GM12865 (cell line): Measurements from ENCODE around the gene ABHD16A.

Source experiments
- DNase-seq: peaks from one replicate; pipeline ENCODE4 v3.0.0; 2010; ENCODE audit warnings: low read depth
- H3K4me3 ChIP-seq: 2 replicates; pipeline ENCODE4 v1.5.1; 2011; ENCODE audit warnings: mild to moderate bottlenecking, low read depth, low read length, control low read depth
- CTCF ChIP-seq: IDR thresholded peaks from 2 replicates; pipeline ENCODE4 v1.5.1; 2011; ENCODE audit warnings: low read length, control low read depth, low read depth, inconsistent platforms; ENCODE audit not compliant: insufficient read depth; ENCODE audit errors: missing control alignments

Gene ABHD16A

DNA sequence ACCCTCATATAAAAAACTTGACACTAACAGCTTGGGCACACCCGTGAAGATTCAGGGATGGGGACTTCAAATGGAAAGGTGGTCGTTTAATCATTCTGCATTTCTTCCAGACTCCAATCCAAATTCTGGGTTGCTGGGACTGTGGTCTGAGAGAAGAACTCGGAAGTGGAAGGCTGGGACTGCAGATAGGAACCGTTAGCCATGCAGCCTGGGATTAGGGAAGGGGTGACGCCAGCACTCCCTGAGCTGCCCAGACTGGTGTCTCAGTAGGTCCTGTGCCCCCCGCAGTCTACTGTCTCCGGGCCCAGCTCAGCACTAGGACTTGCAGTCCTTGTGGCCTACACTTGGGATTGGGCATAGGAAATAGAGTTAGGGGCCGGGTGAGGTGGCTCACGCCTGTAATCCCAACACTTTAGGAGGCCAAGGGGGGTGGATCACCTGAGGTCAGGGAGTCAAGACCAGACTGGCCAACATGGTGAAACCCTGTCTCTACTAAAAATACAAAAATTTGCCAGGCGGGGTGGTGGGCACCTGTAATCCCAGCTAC lies 33.7 kb upstream of the ABHD16A start:
- H3K4me3 ChIP-seq, result peak overlapping the region; percentile 97
- TF ChIP-seq CTCF, result no peak
- DNase-seq, result no peak

DNA sequence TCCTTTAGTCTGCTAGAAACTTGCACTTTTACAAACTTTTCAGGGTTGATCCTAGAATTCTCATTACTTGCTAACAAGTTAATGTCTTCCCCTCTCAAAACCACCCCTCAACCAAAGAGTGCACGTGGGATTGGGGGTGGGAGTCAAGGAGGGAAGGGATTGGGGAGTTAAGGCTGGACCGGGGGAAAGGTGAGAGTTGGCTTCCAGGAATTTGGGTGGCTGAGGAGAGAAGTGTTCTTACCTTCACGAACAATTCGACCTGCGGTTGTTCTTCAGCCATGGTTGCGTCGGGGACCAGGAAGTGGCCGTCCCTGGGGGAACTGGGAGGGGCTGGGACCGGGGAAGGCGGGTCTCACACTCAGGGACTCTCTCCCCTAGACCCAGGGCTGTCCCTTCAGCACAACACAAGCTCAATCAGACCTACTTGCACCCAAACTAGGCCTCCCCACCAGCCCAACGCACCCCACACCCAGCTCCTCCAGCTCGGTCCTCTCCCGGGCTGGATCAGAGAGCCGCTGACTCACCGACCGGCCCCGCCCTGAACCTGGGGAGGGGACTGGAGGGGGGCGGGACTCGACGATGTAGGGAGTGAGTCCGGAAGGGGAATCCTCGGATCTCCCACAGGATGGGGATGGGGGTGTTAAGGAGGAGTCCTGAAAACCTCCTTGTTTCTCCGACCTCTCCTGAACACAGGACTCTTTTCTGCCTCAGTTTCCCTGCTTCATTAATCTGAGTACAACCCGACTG lies 33.1 kb upstream of the ABHD16A start, which contains the start of gene CLIC1:
CLIC1 (minus strand) TSS at position 510 of the 747 bp plus-strand sequence; CDS start at position 280, 230 bp downstream.
- no peak for TF ChIP-seq CTCF
- DNase-seq, result peak; percentile 89
- H3K4me3 ChIP-seq, result peak within 1 kb of the TSS; percentile 97

GRCh38 chr6:31734821-31735406 lies 31.8 kb upstream of the ABHD16A start:
- peak overlapping the region; percentile 97 for H3K4me3 ChIP-seq
- DNase-seq, result peak; percentile 88
- no peak for TF ChIP-seq CTCF

- no peak for DNase-seq
- TF ChIP-seq CTCF, result no peak
- H3K4me3 ChIP-seq, result peak overlapping the region; percentile 97
Measured at GRCh38 chr6:31734247-31734820, 31.2 kb upstream of the ABHD16A start.

DNA sequence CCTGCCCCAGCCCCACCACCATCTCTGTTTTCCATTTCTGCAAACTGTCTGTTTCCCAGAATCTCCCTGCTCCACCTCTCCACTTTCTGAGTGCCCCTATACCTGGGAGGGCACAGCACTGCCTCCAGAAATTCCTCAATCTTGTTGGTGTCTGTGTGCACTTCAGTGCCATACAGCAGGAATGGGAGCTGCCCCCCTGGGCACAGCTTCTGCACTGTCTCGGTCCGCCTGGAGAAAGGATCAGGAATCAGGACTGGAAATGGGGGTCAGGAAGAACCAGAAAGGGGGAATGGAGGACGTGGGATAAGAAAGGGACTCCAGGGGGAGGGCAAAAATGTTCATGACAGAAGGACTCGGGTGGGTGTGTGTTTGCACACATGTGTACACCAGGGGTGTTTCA lies 30.6 kb upstream of the ABHD16A start:
- TF ChIP-seq CTCF, result no peak
- DNase-seq, result no peak
- no peak overlapping the region for H3K4me3 ChIP-seq

GRCh38 chr6:31732029-31732428 lies 28.9 kb upstream of the ABHD16A start:
- H3K4me3 ChIP-seq, result no peak overlapping the region
- TF ChIP-seq CTCF, result no peak
- DNase-seq, result no peak
